WTC11 (cell line): ENCODE data around the gene ULK4. TPM values are rescaled to one million over a fixed set of nuclear protein-coding genes. Genes with fewer than 3 reads are reported as not detected.

Experiments used
- ATAC-seq: fragments of 200-7000 bp; cut with Tn5 transposase; 2 replicates; pipeline ENCODE4 v1.10.0; 2021; ENCODE audit warnings: mild to moderate bottlenecking, moderate library complexity
- CTCF ChIA-PET: fragments of 300-600 bp; sonication (Branson Sonifier 250); formaldehyde crosslinking; loops from one replicate; lab custom pipeline; 2021; ENCODE audit warnings: antibody characterized with exemption; lab: Charles Lee
- POLR2A ChIA-PET: fragments of 350-600 bp; sonication (Branson Sonifier 250); formaldehyde crosslinking; loops from one replicate; lab custom pipeline; 2021; ENCODE audit warnings: antibody characterized with exemption; lab: Charles Lee
- DNase-seq: peaks from one replicate; pipeline ENCODE4 v3.0.0; 2021; ENCODE audit warnings: low spot score
- H3K27ac Mint-ChIP-seq: 2 replicates; pipeline ENCODE4 v1.8.0; 2021; ENCODE audit warnings: mixed read lengths
- H3K27me3 Mint-ChIP-seq: 2 replicates; pipeline ENCODE4 v1.8.0; 2021; ENCODE audit warnings: low read depth, mild to moderate bottlenecking, moderate library complexity, mixed read lengths
- H3K36me3 Mint-ChIP-seq: 2 replicates; pipeline ENCODE4 v1.8.0; 2021; ENCODE audit warnings: mixed read lengths
- H3K4me1 Mint-ChIP-seq: 2 replicates; pipeline ENCODE4 v1.8.0; 2022; ENCODE audit warnings: mixed read lengths
- H3K4me3 Mint-ChIP-seq: 2 replicates; pipeline ENCODE4 v1.8.0; 2021; ENCODE audit warnings: mild to moderate bottlenecking, moderate library complexity, mixed read lengths
- H3K9me3 Mint-ChIP-seq: 2 replicates; pipeline ENCODE4 v1.8.0; 2021; ENCODE audit warnings: mixed read lengths
- ATF1 ChIP-seq: sonication (generic); formaldehyde crosslinking; IDR thresholded peaks from 2 replicates; pipeline ENCODE4 v1.8.1; 2023; ENCODE audit warnings: mild to moderate bottlenecking, moderate library complexity, missing genetic modification reagents
- CDX4 ChIP-seq: fragments of 250-450 bp; sonication (Bioruptor Pico); IDR thresholded peaks from 2 replicates; pipeline ENCODE4 v1.9.0; 2021; ENCODE audit warnings: moderate library complexity, mild to moderate bottlenecking, inconsistent platforms, borderline replicate concordance
- E2F4 ChIP-seq: sonication (generic); formaldehyde crosslinking; IDR thresholded peaks from 2 replicates; pipeline ENCODE4 v1.8.1; 2022; ENCODE audit warnings: low read depth, mild to moderate bottlenecking, moderate library complexity, missing genetic modification reagents, borderline replicate concordance
- EMX1 ChIP-seq: fragments of 250-450 bp; sonication (Bioruptor Pico); IDR thresholded peaks from 2 replicates; pipeline ENCODE4 v1.8.0; 2021; ENCODE audit warnings: mild to moderate bottlenecking
- ESRRA ChIP-seq: sonication (generic); formaldehyde crosslinking; IDR thresholded peaks from 2 replicates; pipeline ENCODE4 v1.8.1; 2022; ENCODE audit warnings: mild to moderate bottlenecking, missing genetic modification reagents, borderline replicate concordance
- ETV6 ChIP-seq: sonication (generic); formaldehyde crosslinking; IDR thresholded peaks from 2 replicates; pipeline ENCODE4 v1.8.1; 2022; ENCODE audit warnings: mild to moderate bottlenecking, missing genetic modification reagents
- FOXP4 ChIP-seq: sonication (generic); formaldehyde crosslinking; IDR thresholded peaks from 2 replicates; pipeline ENCODE4 v1.8.0; 2022; ENCODE audit warnings: mild to moderate bottlenecking, missing genetic modification reagents
- GTF2I ChIP-seq: fragments of 250-450 bp; sonication (Bioruptor Pico); conservative IDR thresholded peaks from 2 replicates; pipeline ENCODE4 v1.4.0; 2021; ENCODE audit warnings: mild to moderate bottlenecking
- HMGA2 ChIP-seq: fragments of 250-450 bp; sonication (Bioruptor Pico); IDR thresholded peaks from 2 replicates; pipeline ENCODE4 v1.4.0; 2021; ENCODE audit warnings: mild to moderate bottlenecking, moderate library complexity
- KAT7 ChIP-seq: sonication (generic); formaldehyde crosslinking; IDR thresholded peaks from 2 replicates; pipeline ENCODE4 v1.8.1; 2023; ENCODE audit warnings: missing genetic modification reagents, mild to moderate bottlenecking, borderline replicate concordance
- MXD4 ChIP-seq: fragments of 250-450 bp; sonication (Bioruptor Pico); IDR thresholded peaks from 2 replicates; pipeline ENCODE4 v1.8.0; 2021; ENCODE audit warnings: mild to moderate bottlenecking, moderate library complexity, borderline replicate concordance
- MYBL2 ChIP-seq: sonication (generic); formaldehyde crosslinking; IDR thresholded peaks from 2 replicates; pipeline ENCODE4 v1.8.1; 2023; ENCODE audit warnings: mild to moderate bottlenecking, moderate library complexity, missing genetic modification reagents
- NFATC4 ChIP-seq: fragments of 250-450 bp; sonication (Bioruptor Pico); IDR thresholded peaks from 2 replicates; pipeline ENCODE4 v1.9.0; 2021; ENCODE audit warnings: mild to moderate bottlenecking
- NR3C1 ChIP-seq: sonication (generic); formaldehyde crosslinking; conservative IDR thresholded peaks from 2 replicates; pipeline ENCODE4 v1.8.1; 2023; ENCODE audit warnings: low read depth, mild to moderate bottlenecking, missing genetic modification reagents
- PRDM15 ChIP-seq: sonication (generic); formaldehyde crosslinking; IDR thresholded peaks from 2 replicates; pipeline ENCODE4 v1.8.0; 2022; ENCODE audit warnings: missing genetic modification reagents
- PRRX2 ChIP-seq: fragments of 250-450 bp; sonication (Bioruptor Pico); IDR thresholded peaks from 2 replicates; pipeline ENCODE4 v1.8.0; 2021; ENCODE audit warnings: mild to moderate bottlenecking
- RORB ChIP-seq: fragments of 250-450 bp; sonication (Bioruptor Pico); IDR thresholded peaks from 2 replicates; pipeline ENCODE4 v1.9.0; 2021; ENCODE audit warnings: mild to moderate bottlenecking
- TEAD4 ChIP-seq: sonication (generic); formaldehyde crosslinking; IDR thresholded peaks from 2 replicates; pipeline ENCODE4 v1.8.0; 2022; ENCODE audit warnings: mild to moderate bottlenecking, missing genetic modification reagents
- ZNF138 ChIP-seq: sonication (generic); formaldehyde crosslinking; conservative IDR thresholded peaks from 2 replicates; pipeline ENCODE4 v1.8.1; 2022; ENCODE audit warnings: mild to moderate bottlenecking, moderate library complexity, missing genetic modification reagents
- ZNF219 ChIP-seq: sonication (generic); formaldehyde crosslinking; IDR thresholded peaks from 2 replicates; pipeline ENCODE4 v1.8.0; 2023; ENCODE audit warnings: missing genetic modification reagents, mild to moderate bottlenecking, borderline replicate concordance
- ZNF263 ChIP-seq: sonication (generic); formaldehyde crosslinking; IDR thresholded peaks from 2 replicates; pipeline ENCODE4 v1.8.1; 2022; ENCODE audit warnings: low read depth, mild to moderate bottlenecking, moderate library complexity, missing genetic modification reagents
- ZNF317 ChIP-seq: sonication (generic); formaldehyde crosslinking; IDR thresholded peaks from 2 replicates; pipeline ENCODE4 v1.8.1; 2023; ENCODE audit warnings: low read depth, mild to moderate bottlenecking, moderate library complexity, missing genetic modification reagents, borderline replicate concordance
- ZNF396 ChIP-seq: fragments of 250-450 bp; sonication (Bioruptor Pico); IDR thresholded peaks from 2 replicates; pipeline ENCODE4 v1.8.0; 2021; ENCODE audit warnings: mild to moderate bottlenecking, moderate library complexity, borderline replicate concordance
- ZNF416 ChIP-seq: fragments of 250-450 bp; sonication (Bioruptor Pico); IDR thresholded peaks from 2 replicates; pipeline ENCODE4 v1.9.0; 2021; ENCODE audit warnings: mild to moderate bottlenecking, inconsistent platforms
- ZNF512 ChIP-seq: sonication (generic); formaldehyde crosslinking; IDR thresholded peaks from 2 replicates; pipeline ENCODE4 v1.8.1; 2022; ENCODE audit warnings: missing genetic modification reagents, borderline replicate concordance
- ZSCAN18 ChIP-seq: fragments of 250-450 bp; sonication (Bioruptor Pico); IDR thresholded peaks from 2 replicates; pipeline ENCODE4 v2.1.2; 2022; ENCODE audit warnings: mild to moderate bottlenecking, moderate library complexity
- total RNA-seq: library from RNA; stranded (reverse); gene quantifications from 3 replicates; pipeline ENCODE4 v1.2.3, GENCODE V29; 2021

The ULK4 gene
- total RNA-seq, 1 experiment from 2014 or later: 9.2 TPM

- Mint-ChIP-seq H3K4me1 (peaks cover 20% of the 10 kb centered on the region), H3K4me3 (no peak overlapping the region), H3K9me3 (peaks cover 20% of the 10 kb centered on the region), H3K36me3 (peaks cover 12% of the 10 kb centered on the region), H3K27ac (no peak overlapping the region), H3K27me3 (no peaks in the 10 kb centered on the region)
- CTCF ChIA-PET: no interaction called here
- DNase-seq (no peak), ATAC-seq (no peak)
- POLR2A ChIA-PET: no interaction called here
- TF ChIP-seq FOXP4 (no peak), ETV6 (CRISPR knock-in tag) (no peak), PRDM15 (CRISPR knock-in tag) (no peak), CDX4 (CRISPR knock-in tag) (no peak), NR3C1 (CRISPR knock-in tag) (no peak), ZNF219 (CRISPR knock-in tag) (no peak), HMGA2 (CRISPR knock-in tag) (no peak), NFATC4 (CRISPR knock-in tag) (no peak), GTF2I (no peak), MXD4 (CRISPR knock-in tag) (no peak)
These were observed 520.8 kb downstream of the ULK4 start for GRCh38 chr3:41441139-41441538.

GRCh38 chr3:41436983-41437382 lies 524.9 kb downstream of the ULK4 start:
- no peaks in the 10 kb centered on the region for H3K27me3 Mint-ChIP-seq
- ChIA-PET POLR2A (interaction anchor here (0.5 kb wide), 1 partner anchor 33 kb away, joined by 8 read pairs; no protein-coding TSS in a partner anchor), CTCF (interaction anchor here (0.5 to 2.4 kb wide), 2 partner anchors 13 to 723 kb away, joined by 6 to 9 read pairs; no protein-coding TSS in a partner anchor)
- TF ChIP-seq ESRRA: no peak
- no peak for TF ChIP-seq ZSCAN18 (CRISPR knock-in tag)
- TF ChIP-seq GTF2I: no peak
- no peak for TF ChIP-seq EMX1
- no peak for TF ChIP-seq ZNF512 (CRISPR knock-in tag)
- no peak for TF ChIP-seq E2F4 (CRISPR knock-in tag)
- TF ChIP-seq ZNF396 (CRISPR knock-in tag): no peak
- TF ChIP-seq ZNF263 (CRISPR knock-in tag): no peak
- no peak for TF ChIP-seq ZNF138 (CRISPR knock-in tag)
- no peak for TF ChIP-seq ATF1 (CRISPR knock-in tag)
- no peak for TF ChIP-seq ZNF317
- TF ChIP-seq RORB (CRISPR knock-in tag): no peak
- no peak for TF ChIP-seq PRRX2 (CRISPR knock-in tag)
- TF ChIP-seq TEAD4 (CRISPR knock-in tag): no peak
- TF ChIP-seq KAT7 (CRISPR knock-in tag): no peak
- no peak for TF ChIP-seq MYBL2 (CRISPR knock-in tag)
- no peak for TF ChIP-seq ZNF416 (CRISPR knock-in tag)

More at GRCh38 chr3:41436983-41437382, 524.9 kb downstream of the ULK4 start:
- no peak overlapping the region for H3K27ac Mint-ChIP-seq
- H3K4me3 Mint-ChIP-seq: no peak overlapping the region
- peaks cover 32% of the 10 kb centered on the region for H3K9me3 Mint-ChIP-seq
- peaks cover 20% of the 10 kb centered on the region for H3K36me3 Mint-ChIP-seq
- no peak for ATAC-seq
- peaks cover 20% of the 10 kb centered on the region for H3K4me1 Mint-ChIP-seq
- DNase-seq: no peak
